GM12878 (cell line): ENCODE results near the gene HMGB4. TPM values are rescaled to one million over a fixed set of nuclear protein-coding genes. Genes with fewer than 3 reads are reported as not detected.

Source experiments
- ATAC-seq: fragments of 200-7000 bp; cut with Tn5 transposase; 3 replicates; pipeline ENCODE4 v1.9.1; 2020; ENCODE audit warnings: mild to moderate bottlenecking, moderate library complexity
- BruUV-seq: library from RNA; stranded (reverse); fragments of 400-500 nt; replicated peaks from 2 replicates; lab custom pipeline; 2021; lab: Mats Ljungman, UMichigan
- CTCF ChIA-PET: fragments of 300-600 bp; sonication (Branson Sonifier 250); formaldehyde crosslinking; extraction: SDS; loops from one replicate; lab custom pipeline; 2021; ENCODE audit warnings: inconsistent platforms; lab: Yijun Ruan, JAX
- POLR2A ChIA-PET: fragments of 350-600 bp; formaldehyde crosslinking; extraction: SDS; loops from one replicate; lab custom pipeline; 2021; ENCODE audit warnings: inconsistent platforms; lab: Charles Lee
- RAD21 ChIA-PET: fragments of 300-600 bp; sonication (Branson Sonifier 250); formaldehyde crosslinking; loops from one replicate; lab custom pipeline; 2023; ENCODE audit warnings: antibody characterized with exemption; ENCODE audit not compliant: unreplicated experiment; lab: Charles Lee
- SMC1A ChIA-PET: fragments of 300-600 bp; sonication (Branson Sonifier 250); formaldehyde crosslinking; loops from one replicate; lab custom pipeline; 2023; ENCODE audit not compliant: unreplicated experiment, uncharacterized antibody; lab: Charles Lee
- DNase-seq: peaks from one replicate; pipeline ENCODE4 v3.0.0-alpha.2; 2011; ENCODE audit warnings: low read depth, low spot score
- FAIRE-seq: peaks from 3 replicates; lab custom pipeline; 2011; peaks lifted over from hg19 to GRCh38; lab: Jason Lieb, UNC
- H2AFZ ChIP-seq: 2 replicates; pipeline ENCODE4 v1.6.0; 2011; ENCODE audit warnings: low read depth, low read length, control low read depth; ENCODE audit not compliant: control insufficient read depth
- H3K27ac ChIP-seq: 2 replicates; pipeline ENCODE4 v1.5.1; 2011; ENCODE audit warnings: control low read depth; ENCODE audit not compliant: control insufficient read depth, insufficient read depth
- H3K27me3 ChIP-seq, 2 experiments: replicated peaks in 1 of 2; 2 replicates each; pipeline versions ENCODE4 v1.6.0 to v1.6.1; 2011; ENCODE audit warnings: low read length in 1 of 2; ENCODE audit not compliant: control insufficient read depth in 2 of 2, insufficient read depth in 2 of 2
- H3K36me3 ChIP-seq, 2 experiments: 2 replicates each; pipeline ENCODE4 v1.5.1; 2011; ENCODE audit warnings: low read length in 1 of 2; ENCODE audit not compliant: control insufficient read depth in 2 of 2, insufficient read depth in 2 of 2
- H3K4me1 ChIP-seq: 2 replicates; pipeline ENCODE4 v1.6.1; 2011; ENCODE audit warnings: mild to moderate bottlenecking, low read length, moderate library complexity, mixed read lengths; ENCODE audit not compliant: control insufficient read depth, insufficient read depth
- H3K4me2 ChIP-seq: 2 replicates; pipeline ENCODE4 v1.6.0; 2011; ENCODE audit warnings: control low read depth; ENCODE audit not compliant: control insufficient read depth, insufficient read depth
- H3K4me3 ChIP-seq: fragments of 200-600 bp; sonication (generic); 2 replicates; pipeline ENCODE4 v1.5.1; 2016
- H3K79me2 ChIP-seq: 2 replicates; pipeline ENCODE4 v1.6.0; 2011; ENCODE audit warnings: low read length; ENCODE audit not compliant: control insufficient read depth, insufficient read depth
- H3K9ac ChIP-seq: 2 replicates; pipeline ENCODE4 v1.8.0; 2011; ENCODE audit warnings: low read length, control low read depth, mixed read lengths; ENCODE audit not compliant: control insufficient read depth, insufficient read depth
- H3K9me3 ChIP-seq: replicated peaks from 3 replicates; pipeline ENCODE4 v1.5.1; 2011; ENCODE audit warnings: mild to moderate bottlenecking, low read length; ENCODE audit not compliant: control insufficient read depth, insufficient read depth
- H4K20me1 ChIP-seq: 2 replicates; pipeline ENCODE4 v1.6.0; 2011; ENCODE audit not compliant: control insufficient read depth, insufficient read depth
- ATF7 ChIP-seq: fragments of 450-650 bp; IDR thresholded peaks from 2 replicates; pipeline ENCODE4 v1.6.1; 2016; ENCODE audit warnings: low read depth, mild to moderate bottlenecking
- BHLHE40 ChIP-seq, 2 experiments: fragments of 450-650 bp in 1 of 2; IDR thresholded peaks; 2 replicates each; pipeline ENCODE4 v1.6.1; 2011 to 2017; ENCODE audit warnings: low read depth in 2 of 2, borderline replicate concordance in 1 of 2, improper control_type of control experiment in 1 of 2, low read length in 1 of 2, mild to moderate bottlenecking in 1 of 2
- CREB1 ChIP-seq: IDR thresholded peaks from 2 replicates; pipeline ENCODE4 v1.6.1; 2012; ENCODE audit warnings: low read depth, mild to moderate bottlenecking, inconsistent platforms
- CTCF ChIP-seq, 3 experiments: IDR thresholded peaks in 2 of 3; conservative IDR thresholded peaks in 1 of 3; 2 replicates each; pipeline ENCODE4 v1.5.1; 2011; ENCODE audit warnings: low read depth in 3 of 3, low read length in 3 of 3, mild to moderate bottlenecking in 3 of 3, control low read depth in 2 of 3, moderate library complexity in 2 of 3, inconsistent platforms in 1 of 3, mixed read lengths in 1 of 3; ENCODE audit not compliant: control insufficient read depth in 2 of 3, insufficient read depth in 1 of 3; ENCODE audit errors: extremely low read depth in 1 of 3
- DPF2 ChIP-seq: fragments of 450-650 bp; IDR thresholded peaks from 2 replicates; pipeline ENCODE4 v1.6.1; 2017; ENCODE audit warnings: mild to moderate bottlenecking
- KDM1A ChIP-seq: fragments of 200-600 bp; sonication (generic); IDR thresholded peaks from 2 replicates; pipeline ENCODE4 v1.6.1; 2016; ENCODE audit warnings: borderline replicate concordance
- MEF2B ChIP-seq: fragments of 450-650 bp; IDR thresholded peaks from 2 replicates; pipeline ENCODE4 v1.6.1; 2018; ENCODE audit warnings: mild to moderate bottlenecking, moderate library complexity; ENCODE audit not compliant: partially characterized antibody, poor library complexity, severe bottlenecking
- MTA2 ChIP-seq: fragments of 450-650 bp; IDR thresholded peaks from 2 replicates; pipeline ENCODE4 v1.6.1; 2016; ENCODE audit warnings: low read depth, mild to moderate bottlenecking, moderate library complexity
- NR2F1 ChIP-seq: fragments of 450-650 bp; conservative IDR thresholded peaks from 2 replicates; pipeline ENCODE4 v1.6.1; 2017; ENCODE audit warnings: mild to moderate bottlenecking
- POU2F2 ChIP-seq: IDR thresholded peaks from 3 replicates; pipeline ENCODE4 v1.6.1; 2011; ENCODE audit warnings: low read depth, mild to moderate bottlenecking, low read length, borderline replicate concordance
- SPI1 ChIP-seq: IDR thresholded peaks from 2 replicates; pipeline ENCODE4 v1.6.1; 2011; ENCODE audit warnings: low read depth, mild to moderate bottlenecking, low read length, moderate library complexity, borderline replicate concordance; ENCODE audit not compliant: insufficient read depth
- ZNF217 ChIP-seq: fragments of 450-650 bp; IDR thresholded peaks from 2 replicates; pipeline ENCODE4 v1.6.1; 2017; ENCODE audit warnings: antibody characterized with exemption, mild to moderate bottlenecking
- WGBS: methylation state at CpG from one replicate; pipeline ENCODE4 v1.1.6; 2016; ENCODE audit warnings: low lambda C conversion rate; ENCODE audit not compliant: insufficient replicate concordance, insufficient coverage; ENCODE audit errors: missing lambda C conversion rate; 5-methylcytosine and 5-hydroxymethylcytosine counted together
- in situ Hi-C: fragments of 300-500 bp; cut with MboI; formaldehyde crosslinking; loops from 9 replicates; pipeline ENCODE4 v1.14.3; 2018; ENCODE audit warnings: mixed read lengths
- intact Hi-C: fragments of 100-400 bp; cut with micrococcal nuclease; formaldehyde crosslinking; loops from one replicate; pipeline ENCODE4 v1.14.2; 2022; ENCODE audit not compliant: unreplicated experiment
- polyA plus RNA-seq, 11 experiments: library from polyadenylated mRNA; depleted of rRNA in 4 of 11; unstranded in 6 of 11; stranded (reverse) in 5 of 11; fragments of >200 nt; fragmentation: Nextera tagmentation in 4 of 11; fragmentation: Illumina TruSeq in 1 of 11; extraction: Ambion mirVana in 4 of 11; extraction: Trizol in 1 of 11; gene quantifications; 1 replicate in 1 of 11; 2 replicates in 10 of 11; pipeline versions ENCODE4 v1.2.1 to v1.2.3, GENCODE V29; 2011 to 2016; ENCODE audit warnings: inconsistent platforms in 2 of 11, missing spikeins in 2 of 11, low read depth in 1 of 11
- total RNA-seq, 4 experiments: library from RNA; depleted of rRNA in 3 of 4; stranded (reverse); fragments of >200 nt in 3 of 4; fragmentation: Illumina TruSeq in 1 of 4; extraction: Trizol in 1 of 4; gene quantifications; 2 replicates each; pipeline versions ENCODE4 v1.2.1 to v1.2.3, GENCODE V29; 2013 to 2021
- TF ChIP-seq, protein P1 (sequence below): fragments of 450-650 bp; IDR thresholded peaks from 2 replicates; pipeline ENCODE4 v1.6.1; 2016; ENCODE audit warnings: mild to moderate bottlenecking
- TF ChIP-seq, protein P2 (sequence below): fragments of 450-650 bp; IDR thresholded peaks from 2 replicates; pipeline ENCODE4 v1.6.1; 2017; ENCODE audit warnings: mild to moderate bottlenecking, low read depth, inconsistent platforms; ENCODE audit not compliant: poor library complexity, severe bottlenecking

HMGB4 gene
- total and polyA plus RNA-seq, 10 of the 15 experiments (the other 5 are each of a cell fraction or from before 2014, with no cell fraction given): not detected

GRCh38 chr1:33902486-33903209, 38.8 kb downstream of the HMGB4 start:
- Histone ChIP-seq H3K4me3 (no peak overlapping the region), H3K27ac (no peak overlapping the region), H2AFZ (no peak overlapping the region), H3K4me2 (no peak overlapping the region), H4K20me1 (no peaks in the 10 kb centered on the region), H3K27me3 (no peaks in the 10 kb centered on the region), H3K9ac (no peak overlapping the region), H3K9me3 (no peaks in the 10 kb centered on the region; the same call in 2 of the 3 replicates), H3K79me2 (no peaks in the 10 kb centered on the region), H3K4me1 (no peaks in the 10 kb centered on the region; the same call in 1 of the 2 replicates), H3K36me3 (no peaks in the 10 kb centered on the region)
- WGBS: 29% methylated on average over 6 of the region's 6 CpGs
- TF ChIP-seq MTA2: peak; percentile 54
- no peak for TF ChIP-seq CTCF (IDR thresholded peaks at IDR 0.05 in 2 of 3, conservative IDR thresholded peaks at IDR 0.05 in 1 of 3; ENCODE audit: control insufficient read depth in 2 of 3, extremely low read depth in 1 of 3, insufficient read depth in 1 of 3, low read depth in 3 of 3, low read length in 3 of 3)
- peak; percentile 74 for TF ChIP-seq MEF2B
- TF ChIP-seq, protein P1, sequence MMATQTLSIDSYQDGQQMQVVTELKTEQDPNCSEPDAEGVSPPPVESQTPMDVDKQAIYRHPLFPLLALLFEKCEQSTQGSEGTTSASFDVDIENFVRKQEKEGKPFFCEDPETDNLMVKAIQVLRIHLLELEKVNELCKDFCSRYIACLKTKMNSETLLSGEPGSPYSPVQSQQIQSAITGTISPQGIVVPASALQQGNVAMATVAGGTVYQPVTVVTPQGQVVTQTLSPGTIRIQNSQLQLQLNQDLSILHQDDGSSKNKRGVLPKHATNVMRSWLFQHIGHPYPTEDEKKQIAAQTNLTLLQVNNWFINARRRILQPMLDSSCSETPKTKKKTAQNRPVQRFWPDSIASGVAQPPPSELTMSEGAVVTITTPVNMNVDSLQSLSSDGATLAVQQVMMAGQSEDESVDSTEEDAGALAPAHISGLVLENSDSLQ: peak; percentile 47; the same call in 1 of the 2 replicates
- TF ChIP-seq DPF2: 0 out of 2 replicates have a peak, but pooled peaks have one; percentile 19
- no peak for TF ChIP-seq BHLHE40 (IDR thresholded peaks at IDR 0.05; ENCODE audit: borderline replicate concordance in 1 of 2, low read depth in 2 of 2, low read length in 1 of 2)
- 0 out of 2 replicates have a peak, but pooled peaks have one; percentile 11 for TF ChIP-seq NR2F1
- no peak for TF ChIP-seq KDM1A
- TF ChIP-seq ATF7: peak; percentile 62
- 0 out of 3 replicates have a peak, but pooled peaks have one; percentile 31 for TF ChIP-seq POU2F2
- TF ChIP-seq ZNF217: no peak
- no peak for TF ChIP-seq CREB1
- TF ChIP-seq, protein P2, sequence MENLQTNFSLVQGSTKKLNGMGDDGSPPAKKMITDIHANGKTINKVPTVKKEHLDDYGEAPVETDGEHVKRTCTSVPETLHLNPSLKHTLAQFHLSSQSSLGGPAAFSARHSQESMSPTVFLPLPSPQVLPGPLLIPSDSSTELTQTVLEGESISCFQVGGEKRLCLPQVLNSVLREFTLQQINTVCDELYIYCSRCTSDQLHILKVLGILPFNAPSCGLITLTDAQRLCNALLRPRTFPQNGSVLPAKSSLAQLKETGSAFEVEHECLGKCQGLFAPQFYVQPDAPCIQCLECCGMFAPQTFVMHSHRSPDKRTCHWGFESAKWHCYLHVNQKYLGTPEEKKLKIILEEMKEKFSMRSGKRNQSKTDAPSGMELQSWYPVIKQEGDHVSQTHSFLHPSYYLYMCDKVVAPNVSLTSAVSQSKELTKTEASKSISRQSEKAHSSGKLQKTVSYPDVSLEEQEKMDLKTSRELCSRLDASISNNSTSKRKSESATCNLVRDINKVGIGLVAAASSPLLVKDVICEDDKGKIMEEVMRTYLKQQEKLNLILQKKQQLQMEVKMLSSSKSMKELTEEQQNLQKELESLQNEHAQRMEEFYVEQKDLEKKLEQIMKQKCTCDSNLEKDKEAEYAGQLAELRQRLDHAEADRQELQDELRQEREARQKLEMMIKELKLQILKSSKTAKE: peak; percentile 93
- TF ChIP-seq SPI1: peak; percentile 18; the same call in 1 of the 2 replicates
- RAD21 ChIA-PET: no interaction called here
- peak; percentile 64 for FAIRE-seq
- in situ Hi-C loops (no loop called here), intact Hi-C loops (no loop called here)
- BruUV-seq: no TSS peak
- ATAC-seq: peak; percentile 90
- peak; percentile 63 for DNase-seq
- POLR2A ChIA-PET: interaction anchor here (0.6 kb wide), 1 partner anchor 418 kb away, joined by 4 read pairs; no protein-coding TSS in a partner anchor
- SMC1A ChIA-PET: interaction anchor here (0.6 to 1.3 kb wide), 4 partner anchors 10 to 787 kb away, joined by 3 to 5 read pairs (median 3); no protein-coding TSS in a partner anchor
- CTCF ChIA-PET: interaction anchor here (0.5 kb wide), 1 partner anchor 220 kb away, joined by 3 read pairs; no protein-coding TSS in a partner anchor
